CD4-positive, alpha-beta T cell treated with Interleukin-2 at 100 ng/mL for 4 hours (primary cell): ENCODE results near the gene PTK6.
A peak's percentile ranks its signal among the peaks of the same experiment; 100 is the strongest.

Experiments
- DNase-seq: peaks from one replicate; pipeline ENCODE4 v3.0.0-alpha.2; 2020; ENCODE audit warnings: low spot score

PTK6 gene

GRCh38 chr20:63557481-63557891, 20.3 kb upstream of the PTK6 start:
- no peak for DNase-seq

- DNase-seq: no peak
These were observed 19.8 kb upstream of the PTK6 start for GRCh38 chr20:63556873-63557478.

GRCh38 chr20:63555661-63556381, 18.6 kb upstream of the PTK6 start:
- no peak for DNase-seq

- no peak for DNase-seq
These were observed 17.4 kb upstream of the PTK6 start for GRCh38 chr20:63554361-63555278.

GRCh38 chr20:63553933-63554290, 16.7 kb upstream of the PTK6 start, which contains the start of gene FNDC11:
Gene FNDC11 (plus strand): TSS chr20:63554159. CDS start chr20:63555664, 1,505 bp downstream.
- DNase-seq: peak; percentile 27

GRCh38 chr20:63553251-63553932, 16.2 kb upstream of the PTK6 start:
- DNase-seq: peak; percentile 90

- peak; percentile 57 for DNase-seq
These were observed 15.5 kb upstream of the PTK6 start for GRCh38 chr20:63552481-63553249.

- no peak for DNase-seq
These were observed 13.9 kb upstream of the PTK6 start for GRCh38 chr20:63551068-63551467.

GRCh38 chr20:63549679-63550282, 12.6 kb upstream of the PTK6 start:
- no peak for DNase-seq

- DNase-seq: no peak
These were observed 11.8 kb upstream of the PTK6 start for GRCh38 chr20:63549019-63549418.

- no peak for DNase-seq
These were observed 11.4 kb upstream of the PTK6 start for GRCh38 chr20:63548542-63548941.

GRCh38 chr20:63547725-63548480, 10.7 kb upstream of the PTK6 start, which contains the start of gene SRMS:
Gene SRMS (minus strand): TSS chr20:63547749. CDS start chr20:63547463, 286 bp downstream.
- no peak for DNase-seq

- DNase-seq: no peak
These were observed 10.0 kb upstream of the PTK6 start for GRCh38 chr20:63546956-63547724.

GRCh38 chr20:63546256-63546955, 9.2 kb upstream of the PTK6 start:
- no peak for DNase-seq

- DNase-seq: no peak
These were observed 8.6 kb upstream of the PTK6 start for GRCh38 chr20:63545814-63546213.

GRCh38 chr20:63544958-63545516, 7.9 kb upstream of the PTK6 start:
- DNase-seq: no peak

GRCh38 chr20:63544241-63544957, 7.2 kb upstream of the PTK6 start:
- DNase-seq: no peak

- DNase-seq: no peak
These were observed 6.6 kb upstream of the PTK6 start for GRCh38 chr20:63543733-63544132.
